GM21786 (cell line): ENCODE data around the gene CLEC18C.
"Not testable (repeated sequence)": the region's sequence is repeated elsewhere in the genome, so short reads cannot be mapped to it uniquely, and the experiment has no call there.

Source experiments
- ATAC-seq: cut with Tn5 transposase; IDR thresholded peaks from one replicate; pipeline ENCODE4 v1.9.1; 2021; ENCODE audit not compliant: unreplicated experiment

The CLEC18C gene

DNA sequence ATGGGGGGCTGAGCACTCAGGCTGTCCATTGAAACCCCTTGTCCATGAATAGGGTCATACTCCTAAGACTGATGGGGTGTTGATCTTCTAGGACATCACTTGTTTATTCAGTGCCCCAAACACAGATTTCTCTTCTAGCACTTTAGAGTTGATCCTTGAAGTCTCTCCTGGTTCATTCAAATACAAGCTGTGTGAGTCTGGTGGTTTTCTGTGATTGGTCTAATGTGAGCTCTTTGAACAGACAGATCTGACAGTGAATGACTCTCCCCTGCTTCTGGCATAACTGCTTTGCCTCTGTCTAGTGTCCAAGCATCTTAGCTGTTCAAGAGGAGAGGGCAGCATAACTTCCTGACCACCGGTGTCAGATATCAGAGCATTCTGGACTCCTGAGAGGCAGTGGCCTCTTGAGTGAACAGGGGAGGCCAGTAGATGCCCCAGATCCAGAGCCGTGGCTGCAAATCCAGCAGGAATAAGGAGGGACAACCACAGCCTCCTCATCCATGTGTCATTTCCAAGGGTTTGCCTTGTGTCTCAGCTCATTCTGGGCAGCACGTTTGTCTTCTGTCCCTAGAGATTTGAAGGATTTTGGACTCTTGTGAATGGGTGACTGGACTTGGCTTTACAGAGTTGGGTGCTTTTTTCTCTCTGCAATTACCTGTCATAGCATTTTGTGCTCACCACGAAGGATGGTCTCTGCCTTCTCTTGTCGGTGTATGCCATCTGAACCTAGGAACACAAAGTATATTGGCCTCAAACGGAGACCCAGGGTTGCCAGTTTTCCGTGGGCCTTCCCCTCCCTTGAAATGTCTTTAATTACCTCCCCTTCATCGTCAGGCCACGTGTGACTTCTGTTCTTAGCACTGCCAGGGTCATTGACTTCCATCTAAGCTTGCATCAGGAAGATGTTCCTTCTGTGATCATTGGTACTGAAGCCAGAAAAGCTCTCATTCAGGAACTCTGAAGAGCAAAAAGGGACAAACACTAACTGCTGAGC, 13.9 kb upstream of the CLEC18C start:
- no peak for ATAC-seq

DNA sequence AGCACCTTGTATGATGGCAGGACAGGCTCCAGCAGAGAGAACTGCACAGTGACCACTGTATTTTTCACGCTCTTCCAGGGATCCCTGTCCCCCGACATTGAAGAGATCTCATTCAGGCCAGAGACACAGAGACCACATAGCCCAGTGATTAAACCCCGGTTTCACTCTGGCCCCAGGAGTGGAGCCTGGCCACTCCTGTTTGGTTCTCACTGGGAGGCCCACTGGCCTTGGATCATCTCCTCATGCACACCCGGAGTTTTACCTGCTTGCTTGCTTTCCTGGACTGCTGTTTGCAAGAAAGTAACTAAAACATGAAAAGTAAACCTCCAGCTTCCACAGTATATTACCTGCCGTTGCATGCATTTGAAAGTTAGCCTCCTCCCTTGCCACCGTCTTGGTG, 13.2 kb upstream of the CLEC18C start:
- ATAC-seq = no peak

DNA sequence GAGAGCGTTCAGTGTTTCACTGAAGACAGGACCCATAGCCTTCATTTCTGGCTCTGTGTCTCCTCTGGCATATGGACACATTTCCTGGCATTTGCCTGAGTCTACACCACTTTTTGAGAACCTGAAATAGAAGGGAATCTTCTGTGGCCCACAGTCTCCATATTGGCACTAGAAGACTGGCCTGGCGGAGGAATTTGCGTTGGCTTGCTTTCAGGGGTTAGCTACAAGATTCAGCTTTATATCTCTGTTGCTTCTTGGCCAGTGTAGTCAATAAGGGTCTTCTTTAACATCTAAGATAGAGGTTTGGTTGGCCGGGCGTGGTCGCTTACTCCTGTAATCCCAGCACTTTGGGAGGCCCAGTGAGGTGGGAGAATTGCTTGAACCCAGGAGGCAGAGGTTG, 12.8 kb upstream of the CLEC18C start:
- ATAC-seq = no peak

DNA sequence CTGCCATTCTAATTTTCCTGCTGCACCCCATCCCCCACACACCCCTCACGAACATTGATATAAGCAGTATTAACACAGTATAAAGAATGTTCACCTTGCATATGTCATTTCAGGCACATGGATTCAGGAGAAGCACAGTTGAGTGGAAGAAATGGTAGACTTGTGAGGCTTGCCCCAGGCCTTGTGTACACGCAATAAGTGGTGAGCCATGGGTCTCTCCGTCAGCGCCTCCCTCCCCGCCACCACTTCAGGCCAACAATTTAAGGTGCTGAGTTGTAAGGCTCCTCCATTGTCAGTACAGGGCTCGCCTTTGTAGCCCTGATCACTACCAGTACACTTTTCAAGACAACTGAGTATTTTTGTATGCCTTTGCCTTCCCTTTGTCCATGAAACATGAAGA, 12.2 kb upstream of the CLEC18C start:
- ATAC-seq = no peak

DNA sequence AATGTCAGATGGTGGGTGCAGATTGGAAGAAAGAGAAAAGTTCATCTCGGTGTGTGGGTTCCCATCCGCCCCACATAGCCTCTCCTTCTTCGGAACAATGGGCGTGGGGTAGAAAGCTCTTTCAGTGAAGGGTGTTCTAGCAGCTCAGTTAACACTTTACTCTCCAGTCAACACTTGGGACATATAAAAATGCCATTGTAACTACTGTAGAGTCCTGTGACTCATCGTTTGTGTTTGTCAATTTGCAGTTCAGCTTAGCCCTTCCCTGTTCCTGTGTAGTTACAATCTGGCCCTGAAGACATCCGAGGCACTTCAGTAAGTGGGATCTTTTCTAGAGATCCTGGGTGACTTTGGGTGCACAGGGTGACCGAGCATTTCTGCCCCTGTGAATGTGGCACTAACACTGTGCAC, 11.5 kb upstream of the CLEC18C start:
- ATAC-seq = no peak

DNA sequence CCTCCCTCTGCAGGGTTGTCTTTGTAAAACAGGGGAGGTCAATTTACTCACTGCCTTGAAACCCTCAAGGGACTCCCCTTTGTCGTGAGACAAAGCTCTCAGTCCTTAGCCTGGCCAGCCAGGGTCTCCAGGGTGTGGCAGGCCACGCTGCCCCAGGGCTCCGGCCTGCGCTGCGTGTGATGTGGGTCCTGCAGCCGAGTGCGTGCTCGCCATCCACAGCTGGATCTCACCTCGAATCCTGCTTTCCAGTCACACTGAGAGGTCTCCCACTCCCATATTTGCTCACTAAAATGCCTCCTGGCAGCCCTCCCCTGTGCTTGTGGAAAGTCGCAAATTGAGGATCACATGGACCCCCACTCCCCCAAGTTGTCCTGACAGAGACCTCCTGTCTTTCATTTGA, 10.0 kb upstream of the CLEC18C start:
- ATAC-seq = no peak

DNA sequence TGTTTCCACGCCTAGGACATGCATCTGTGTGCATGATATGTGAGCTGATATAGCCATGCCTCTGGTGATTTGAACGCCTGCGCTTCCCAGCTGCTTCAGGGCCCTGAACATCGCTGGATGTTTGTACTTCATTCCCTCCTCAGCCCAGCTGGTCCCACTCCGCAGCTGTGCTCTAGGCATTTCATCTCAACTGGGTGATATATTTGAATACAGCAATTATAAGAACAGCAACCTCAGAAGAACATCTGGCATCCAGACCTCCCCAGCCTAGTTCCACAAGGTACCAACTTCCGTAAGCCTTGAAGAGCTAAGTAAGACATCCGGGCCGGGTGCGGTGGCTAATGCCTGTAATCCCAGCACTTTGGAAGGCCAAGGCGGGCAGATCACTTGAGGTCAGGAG, 6.9 kb upstream of the CLEC18C start:
- not testable (repeated sequence) for ATAC-seq

DNA sequence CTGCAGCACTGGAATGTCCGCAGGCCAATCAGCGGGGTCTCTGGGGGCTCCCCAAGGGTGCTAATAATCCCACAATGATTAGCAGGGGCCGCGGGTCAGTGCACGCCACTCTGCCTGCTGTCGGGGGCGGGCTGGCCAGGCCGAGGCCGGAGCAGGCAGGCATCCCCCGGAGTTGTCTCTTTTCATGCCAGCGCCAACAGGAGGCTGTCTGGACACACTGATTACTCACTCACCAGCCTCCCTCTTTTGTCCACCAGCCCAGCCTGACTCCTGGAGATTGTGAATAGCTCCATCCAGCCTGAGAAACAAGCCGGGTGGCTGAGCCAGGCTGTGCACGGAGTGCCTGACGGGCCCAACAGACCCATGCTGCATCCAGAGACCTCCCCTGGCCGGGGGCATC, 329 bp downstream of the CLEC18C start:
- ATAC-seq = not testable (repeated sequence)

DNA sequence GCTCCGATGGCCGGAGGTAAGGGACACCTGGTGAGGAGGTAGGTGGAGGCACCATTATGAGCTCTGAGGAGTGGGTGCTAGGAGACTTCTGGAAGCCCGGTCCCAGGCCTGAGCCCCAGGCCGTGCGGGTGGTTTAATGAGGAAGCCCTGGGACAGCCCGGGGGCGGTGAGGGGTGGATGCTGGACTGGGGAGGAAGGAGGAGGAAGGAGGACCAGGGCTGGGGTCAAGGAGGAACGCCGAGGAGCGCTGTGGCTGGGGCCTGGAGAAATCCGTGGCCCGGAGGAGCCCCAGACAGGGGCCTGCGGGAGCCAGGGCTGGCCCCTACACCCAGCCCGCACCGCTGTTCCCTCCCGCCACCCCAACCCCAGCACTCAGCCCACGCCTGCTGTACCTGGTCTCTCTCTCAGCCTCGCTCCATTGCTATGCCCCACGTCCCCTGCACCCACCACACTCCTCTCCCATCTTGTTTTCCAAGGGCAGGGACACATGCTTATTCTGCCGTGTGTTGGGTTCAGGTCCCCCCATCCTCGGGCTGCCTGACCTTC, 873 bp downstream of the CLEC18C start:
- not testable (repeated sequence) for ATAC-seq

DNA sequence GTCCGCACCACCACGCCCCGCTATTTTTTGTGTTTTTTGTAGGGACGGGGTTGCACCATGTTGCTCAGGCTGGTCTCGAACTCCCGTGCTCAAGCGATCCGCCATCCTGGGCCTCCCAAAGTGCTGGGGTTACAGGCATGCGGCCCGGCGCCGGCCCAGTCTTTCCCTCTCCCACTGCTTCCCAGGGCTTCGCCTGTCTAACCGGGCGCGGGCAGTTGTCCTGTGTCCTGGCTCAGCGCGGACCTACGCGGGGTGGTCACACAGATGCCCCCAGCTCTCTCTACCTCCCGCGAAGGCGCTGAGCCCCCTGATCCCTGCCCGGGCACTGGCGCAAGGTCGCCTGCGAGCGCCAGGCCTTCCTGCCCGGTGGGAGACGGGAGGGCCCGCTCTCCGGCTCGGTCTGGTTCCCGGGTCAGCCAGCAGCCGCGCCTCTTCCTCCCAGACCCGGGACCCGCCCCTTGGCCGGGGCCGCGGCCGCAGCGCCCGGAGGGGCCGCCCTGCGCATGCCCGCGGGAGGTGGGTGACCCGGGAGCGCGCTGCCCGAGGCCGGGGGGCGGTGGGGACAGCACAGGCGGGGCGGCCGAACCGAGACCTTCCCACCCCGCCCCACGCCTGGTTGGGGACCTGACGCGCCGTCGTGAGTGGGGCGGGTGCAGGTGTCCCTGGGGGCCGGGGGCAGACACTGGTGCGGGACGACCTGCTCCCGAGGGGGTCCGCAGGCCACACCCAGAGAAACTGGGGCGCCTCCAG, 14.4 kb downstream of the CLEC18C start:
- ATAC-seq = not testable (repeated sequence)

DNA sequence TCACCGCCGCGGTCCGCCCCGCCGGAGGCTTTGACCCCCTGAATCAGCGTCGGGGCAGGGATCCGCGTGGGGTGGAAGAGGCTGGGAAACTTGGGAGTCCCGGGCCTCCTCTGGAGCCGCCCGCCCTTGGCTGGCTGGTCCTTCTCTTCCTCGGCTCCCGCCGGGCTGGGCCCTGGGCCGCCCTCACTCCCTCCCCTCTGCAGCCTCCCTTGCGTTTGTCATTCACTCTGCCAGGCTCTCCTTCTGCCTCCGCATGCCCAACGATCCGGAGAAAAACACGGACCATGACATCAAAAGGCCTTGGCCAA, 15.0 kb downstream of the CLEC18C start:
- ATAC-seq = not testable (repeated sequence)

DNA sequence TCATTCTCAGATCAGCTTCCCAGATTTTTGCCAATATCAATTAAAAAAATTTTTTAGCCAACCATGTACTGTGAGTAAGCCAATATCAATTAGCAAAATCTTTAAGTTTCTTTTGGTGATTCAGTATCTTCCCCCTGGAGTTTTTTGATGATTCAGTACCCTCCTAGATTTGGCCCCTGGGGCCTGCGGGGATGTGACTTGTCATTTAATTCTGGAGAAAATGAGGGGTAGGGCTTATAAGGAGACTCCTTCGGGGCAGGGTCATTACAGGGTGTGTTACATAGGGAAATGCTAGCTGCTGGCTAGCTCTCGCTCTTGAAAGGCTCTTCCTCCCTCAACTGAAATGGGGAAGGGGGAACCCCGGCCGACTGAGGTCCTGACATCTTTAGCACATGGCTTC, 17.0 kb downstream of the CLEC18C start:
- not testable (repeated sequence) for ATAC-seq

DNA sequence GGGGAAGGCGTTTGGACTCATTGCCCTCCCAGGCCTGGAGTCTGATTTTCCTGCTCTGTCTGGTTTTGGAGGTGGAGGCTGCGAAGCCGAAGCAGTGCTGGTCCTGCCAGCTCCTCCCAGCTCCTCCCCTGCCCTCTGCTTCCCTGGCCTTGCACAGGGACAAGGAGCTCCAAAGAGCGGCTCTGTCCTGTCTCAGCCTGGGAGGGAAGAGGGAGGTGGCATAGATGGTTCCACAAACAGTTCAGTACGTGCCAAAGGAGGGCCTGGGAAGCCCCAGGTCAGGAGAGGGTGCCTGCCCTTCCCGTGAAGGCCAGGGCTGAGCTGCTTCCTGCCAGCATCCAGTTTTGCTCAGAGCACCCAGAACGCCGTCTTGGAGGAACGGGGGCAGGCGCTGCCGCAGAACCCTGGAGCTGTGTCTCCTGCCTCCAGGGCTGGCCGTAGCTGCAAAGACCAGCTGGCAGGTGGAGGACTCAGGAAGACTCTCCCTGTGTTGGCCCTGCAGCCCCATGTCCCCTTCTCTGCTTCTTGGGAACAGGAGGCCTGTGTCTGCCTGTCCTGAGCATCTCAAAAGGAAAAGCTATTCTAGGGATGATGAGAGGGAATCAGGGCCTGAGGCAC, 23.2 kb downstream of the CLEC18C start:
- not testable (repeated sequence) for ATAC-seq

DNA sequence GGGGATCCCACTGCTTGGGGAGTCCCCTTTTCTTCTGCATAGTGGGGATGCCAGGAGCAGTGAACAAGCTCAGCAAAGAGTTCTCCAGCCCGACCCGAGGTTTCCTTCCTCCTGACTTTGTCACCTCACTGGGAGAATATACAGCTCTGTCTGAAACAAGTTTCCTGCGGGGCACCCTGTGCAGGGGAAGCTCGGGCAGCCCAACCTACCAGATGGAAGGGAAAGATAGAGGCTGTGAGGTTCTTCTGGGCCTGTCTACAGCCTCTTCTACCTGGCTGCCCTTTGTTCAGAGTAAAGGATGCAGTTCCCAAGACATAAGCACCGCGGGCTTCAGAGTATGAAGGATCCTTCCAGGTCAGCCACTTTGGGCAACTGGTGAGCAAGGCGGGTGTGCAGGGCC, 24.0 kb downstream of the CLEC18C start:
- ATAC-seq = not testable (repeated sequence)

DNA sequence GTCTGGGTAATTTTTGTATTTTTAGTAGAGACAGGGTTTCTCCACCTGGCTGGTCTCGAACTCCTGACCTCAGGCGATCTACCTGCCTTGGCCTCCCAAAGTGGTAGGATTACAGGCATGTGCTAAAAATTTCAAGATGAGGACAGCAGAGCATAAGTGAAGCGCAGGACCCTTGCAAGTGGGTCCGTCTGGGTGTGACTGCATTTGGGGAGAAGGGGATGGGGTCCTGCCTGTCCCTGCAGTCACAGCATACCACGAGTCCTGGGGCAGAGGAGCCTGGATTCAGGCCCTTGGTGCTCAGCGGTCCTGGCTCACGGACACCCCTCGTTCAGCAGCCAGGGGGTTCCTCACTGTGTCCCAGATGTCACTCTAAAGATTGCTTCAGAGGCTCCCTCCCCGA, 24.6 kb downstream of the CLEC18C start:
- ATAC-seq = not testable (repeated sequence)

DNA sequence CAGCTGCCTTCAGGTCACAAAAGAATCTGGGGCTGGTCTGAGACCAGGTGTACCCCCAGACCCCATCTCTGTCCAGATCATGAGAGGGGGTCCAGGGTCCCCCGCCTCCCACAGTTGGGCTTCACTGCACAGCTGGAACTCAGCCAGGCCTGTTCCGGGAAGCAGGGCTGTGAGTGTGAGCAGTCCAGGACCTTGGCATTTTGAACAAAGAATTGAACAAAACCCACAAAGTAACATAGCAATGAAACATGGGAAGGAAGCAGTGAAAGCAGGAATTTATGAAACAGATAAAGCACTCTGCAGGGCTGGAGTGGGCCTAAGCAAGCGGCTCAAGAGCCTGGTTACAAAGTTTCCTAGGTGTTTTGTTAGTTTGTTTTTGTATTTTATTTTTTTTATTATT, 25.1 kb downstream of the CLEC18C start:
- ATAC-seq = not testable (repeated sequence)

DNA sequence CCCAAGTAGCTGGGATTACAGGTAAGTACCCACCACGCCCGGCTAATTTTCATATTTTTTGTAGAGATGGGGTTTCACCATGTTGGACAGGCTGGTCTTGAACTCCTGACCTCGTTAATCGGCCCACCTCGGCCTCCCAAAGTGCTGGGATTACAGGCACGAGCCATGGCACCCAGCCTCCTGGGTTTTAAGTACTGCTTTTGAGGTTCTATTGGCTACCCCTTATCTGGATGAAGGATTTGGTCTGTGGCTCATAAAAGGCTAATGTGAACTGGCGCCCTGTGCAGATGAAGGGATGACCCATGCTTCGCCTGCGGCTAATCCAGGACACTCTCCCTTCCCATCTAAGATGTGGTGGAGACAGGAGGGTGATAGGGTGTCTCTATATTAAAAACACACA, 25.6 kb downstream of the CLEC18C start:
- ATAC-seq = not testable (repeated sequence)

DNA sequence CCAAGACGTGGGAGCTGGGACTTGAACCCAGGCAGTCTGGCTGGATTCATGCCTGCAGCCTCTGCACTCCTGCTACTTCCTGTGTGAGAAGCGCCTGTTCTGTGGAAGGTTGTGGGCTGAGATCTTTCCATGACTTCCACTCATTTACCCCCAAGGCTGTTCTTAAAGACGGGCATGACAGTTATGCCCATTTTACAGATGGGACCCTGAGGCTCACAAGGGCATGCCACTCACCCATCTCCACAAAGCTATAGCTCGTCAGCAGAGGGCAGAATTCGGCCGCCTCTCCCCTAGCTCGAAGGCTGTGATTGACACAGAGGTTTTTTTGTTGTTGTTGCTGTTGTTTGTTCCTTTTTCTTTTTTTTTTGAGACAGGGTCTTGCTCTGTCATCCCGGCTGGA, 26.5 kb downstream of the CLEC18C start:
- ATAC-seq = not testable (repeated sequence)

DNA sequence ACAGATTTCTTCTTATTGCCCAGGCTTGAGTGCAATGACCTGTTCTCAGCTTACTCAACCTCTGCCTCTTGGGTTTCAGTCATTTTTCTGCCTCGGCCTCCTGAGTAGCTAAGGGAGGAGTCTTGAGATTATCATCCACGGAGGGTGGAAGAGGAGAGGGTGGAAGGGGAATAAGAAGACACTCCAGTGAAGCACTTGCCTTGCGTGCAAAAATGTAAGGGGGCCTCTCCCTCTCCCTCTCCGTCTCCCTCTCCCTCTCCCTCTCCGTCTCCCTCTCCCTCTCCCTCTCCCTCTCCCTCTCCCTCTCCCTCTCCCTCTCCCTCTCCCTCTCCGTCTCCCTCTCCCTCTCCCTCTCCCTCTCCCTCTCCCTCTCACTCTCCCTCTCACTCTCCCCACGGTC, 29.9 kb downstream of the CLEC18C start:
- not testable (repeated sequence) for ATAC-seq

DNA sequence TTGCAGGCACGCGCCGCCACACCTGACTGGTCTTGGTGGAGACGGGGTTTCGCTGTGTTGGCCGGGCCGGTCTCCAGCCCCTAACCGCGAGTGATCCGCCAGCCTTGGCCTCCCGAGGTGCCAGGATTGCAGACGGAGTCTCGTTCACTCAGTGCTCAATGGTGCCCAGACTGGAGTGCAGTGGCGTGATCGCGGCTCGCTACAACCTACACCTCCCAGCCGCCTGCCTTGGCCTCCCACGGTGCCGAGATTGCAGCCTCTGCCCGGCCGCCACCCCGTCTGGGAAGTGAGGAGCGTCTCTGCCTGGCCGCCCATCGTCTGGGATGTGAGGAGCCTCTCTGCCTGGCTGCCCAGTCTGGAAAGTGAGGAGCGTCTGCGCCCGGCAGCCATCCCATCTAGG, 30.4 kb downstream of the CLEC18C start:
- ATAC-seq = not testable (repeated sequence)

DNA sequence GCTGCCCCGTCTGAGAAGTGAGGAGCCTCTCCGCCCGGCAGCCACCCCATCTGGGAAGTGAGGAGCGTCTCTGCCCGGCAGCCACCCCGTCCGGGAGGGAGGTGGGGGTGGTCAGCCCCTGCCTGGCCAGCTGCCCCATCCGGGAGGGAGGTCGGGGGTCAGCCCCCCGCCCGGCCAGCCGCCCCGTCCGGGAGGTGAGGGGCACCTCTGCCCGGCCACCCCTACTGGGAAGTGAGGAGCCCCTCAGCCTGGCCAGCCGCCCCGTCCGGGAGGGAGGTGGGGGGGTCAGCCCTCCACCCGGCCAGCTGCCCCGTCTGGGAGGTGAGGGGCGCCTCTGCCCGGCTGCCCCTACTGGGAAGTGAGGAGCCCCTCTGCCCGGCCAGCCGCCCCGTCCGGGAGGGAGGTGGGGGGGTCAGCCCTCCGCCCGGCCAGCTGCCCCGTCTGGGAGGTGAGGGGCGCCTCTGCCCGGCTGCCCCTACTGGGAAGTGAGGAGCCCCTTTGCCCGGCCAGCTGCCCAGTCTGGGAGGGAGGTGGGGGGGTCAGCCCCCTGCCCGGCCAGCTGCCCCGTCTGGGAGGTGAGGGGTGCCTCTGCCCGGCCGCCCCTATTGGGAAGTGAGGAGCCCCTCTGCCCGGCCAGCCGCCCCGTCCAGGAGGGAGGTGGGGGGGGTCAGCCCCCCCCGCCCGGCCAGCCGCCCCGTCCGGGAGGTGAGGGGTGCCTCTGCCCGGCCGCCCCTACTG, 31.2 kb downstream of the CLEC18C start:
- ATAC-seq = not testable (repeated sequence)
